IPS-11a (cell line): ENCODE results near the gene CDH4.

Experiments
- H3K4me3 ChIP-seq: one replicate; pipeline ENCODE4 v1.5.1; 2013; ENCODE audit warnings: low read depth, low read length, control low read depth

Gene CDH4

DNA sequence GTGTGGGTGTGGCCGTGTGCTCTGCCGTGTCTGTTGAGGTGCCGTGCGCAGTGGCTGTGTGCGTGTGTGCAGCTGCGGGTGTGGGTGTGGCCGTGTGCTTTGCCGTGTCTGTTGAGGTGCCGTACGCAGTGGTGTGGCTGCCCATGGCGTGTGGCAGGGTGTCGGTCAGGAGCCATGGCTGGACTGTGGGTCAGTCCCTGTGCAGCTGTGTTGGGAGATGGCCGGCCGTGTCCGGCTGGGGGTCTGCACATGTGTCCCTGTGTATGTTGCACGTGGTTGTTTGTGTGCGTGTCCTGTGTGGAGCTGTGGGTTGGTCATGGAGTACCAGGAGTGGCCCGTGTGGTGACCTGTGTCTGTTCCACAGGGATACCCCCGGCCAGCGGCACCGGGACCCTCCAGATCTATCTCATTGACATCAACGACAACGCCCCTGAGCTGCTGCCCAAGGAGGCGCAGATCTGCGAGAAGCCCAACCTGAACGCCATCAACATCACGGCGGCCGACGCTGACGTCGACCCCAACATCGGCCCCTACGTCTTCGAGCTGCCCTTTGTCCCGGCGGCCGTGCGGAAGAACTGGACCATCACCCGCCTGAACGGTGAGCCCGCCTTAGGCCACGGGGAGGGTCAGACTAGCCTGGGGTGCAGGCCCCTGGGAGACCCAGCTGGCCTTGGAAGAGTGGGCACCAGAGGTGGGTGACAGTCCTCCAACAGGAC lies 675.9 kb downstream of the CDH4 start:
- no peak overlapping the region for H3K4me3 ChIP-seq

DNA sequence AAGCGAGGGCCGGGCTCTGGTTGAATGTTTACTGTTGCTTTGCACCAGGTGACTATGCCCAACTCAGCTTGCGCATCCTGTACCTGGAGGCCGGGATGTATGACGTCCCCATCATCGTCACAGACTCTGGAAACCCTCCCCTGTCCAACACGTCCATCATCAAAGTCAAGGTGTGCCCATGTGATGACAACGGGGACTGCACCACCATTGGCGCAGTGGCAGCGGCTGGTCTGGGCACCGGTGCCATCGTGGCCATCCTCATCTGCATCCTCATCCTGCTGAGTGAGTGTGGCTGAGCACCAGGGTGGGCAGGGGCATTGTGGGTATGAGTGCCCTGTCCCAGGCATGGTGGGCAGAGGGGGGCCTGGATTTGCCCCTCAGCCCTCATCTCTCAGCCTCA lies 677.5 kb downstream of the CDH4 start:
- no peak overlapping the region for H3K4me3 ChIP-seq

DNA sequence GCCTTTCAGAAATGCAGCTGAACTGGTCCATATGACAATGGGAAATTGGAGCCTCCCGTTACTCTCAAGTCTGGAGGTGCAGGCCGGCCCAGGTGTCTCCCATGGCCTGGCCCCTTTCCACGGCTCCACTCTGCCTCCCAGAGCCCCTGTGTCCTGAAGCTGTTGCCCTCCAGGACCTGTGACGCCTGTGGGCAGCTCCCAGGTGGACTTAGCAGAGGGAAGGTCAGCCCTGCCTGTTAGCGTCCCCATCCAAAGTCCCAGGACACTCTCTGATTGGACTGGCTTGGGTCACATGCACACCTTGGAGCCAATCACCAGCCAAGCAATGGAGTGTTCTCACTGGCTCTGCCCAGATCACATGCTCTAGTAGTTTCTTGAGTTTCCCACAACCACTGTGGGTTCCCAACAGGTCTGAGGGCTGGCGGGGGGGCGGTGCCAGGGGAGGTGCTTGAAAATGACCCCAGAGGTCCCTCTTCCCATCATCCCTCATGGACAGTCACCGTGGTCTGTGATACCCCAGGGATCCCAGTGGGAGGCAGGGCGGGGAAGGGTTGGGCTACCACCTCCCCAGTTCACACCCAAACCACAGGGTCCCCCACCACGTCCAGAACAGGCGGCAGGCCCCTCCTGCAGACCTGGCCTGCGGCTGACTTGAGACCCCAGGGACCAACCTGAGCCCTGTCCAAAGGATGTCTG lies 678.1 kb downstream of the CDH4 start:
- H3K4me3 ChIP-seq: no peak overlapping the region

DNA sequence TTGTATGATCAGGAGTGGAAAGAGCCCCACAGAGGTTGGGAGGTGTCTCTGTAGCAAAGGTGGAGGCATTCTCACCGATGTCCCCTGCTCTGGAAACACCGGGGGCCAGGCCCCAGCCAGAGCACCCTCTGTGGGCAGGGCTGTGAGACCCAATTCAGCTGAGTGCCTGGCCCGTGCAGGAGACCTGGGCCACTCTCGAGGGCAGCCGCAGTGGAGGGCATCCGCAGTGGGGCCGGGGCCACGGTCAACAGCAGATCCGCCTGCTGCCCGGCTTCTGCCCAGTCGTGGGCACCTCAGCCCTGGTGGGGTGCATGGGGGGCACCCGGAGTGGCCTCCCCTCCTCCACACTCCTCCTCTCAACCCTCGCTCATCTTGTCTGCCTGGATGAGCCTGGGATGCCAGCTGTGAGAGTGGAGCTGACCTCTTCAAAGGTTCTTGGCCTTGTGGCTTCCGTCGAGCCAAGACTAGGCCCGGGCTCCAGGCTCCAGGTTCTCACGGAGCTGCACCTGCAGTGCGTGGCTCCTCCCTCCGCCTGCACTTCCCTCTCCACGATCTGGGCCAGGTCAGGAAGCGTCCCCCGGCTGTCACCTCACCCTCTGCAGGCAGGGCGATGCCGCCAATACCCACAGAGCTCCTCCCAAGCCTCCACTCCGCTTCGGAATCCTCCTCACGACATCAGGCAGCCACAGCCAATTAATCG lies 678.9 kb downstream of the CDH4 start:
- H3K4me3 ChIP-seq: no peak overlapping the region

DNA sequence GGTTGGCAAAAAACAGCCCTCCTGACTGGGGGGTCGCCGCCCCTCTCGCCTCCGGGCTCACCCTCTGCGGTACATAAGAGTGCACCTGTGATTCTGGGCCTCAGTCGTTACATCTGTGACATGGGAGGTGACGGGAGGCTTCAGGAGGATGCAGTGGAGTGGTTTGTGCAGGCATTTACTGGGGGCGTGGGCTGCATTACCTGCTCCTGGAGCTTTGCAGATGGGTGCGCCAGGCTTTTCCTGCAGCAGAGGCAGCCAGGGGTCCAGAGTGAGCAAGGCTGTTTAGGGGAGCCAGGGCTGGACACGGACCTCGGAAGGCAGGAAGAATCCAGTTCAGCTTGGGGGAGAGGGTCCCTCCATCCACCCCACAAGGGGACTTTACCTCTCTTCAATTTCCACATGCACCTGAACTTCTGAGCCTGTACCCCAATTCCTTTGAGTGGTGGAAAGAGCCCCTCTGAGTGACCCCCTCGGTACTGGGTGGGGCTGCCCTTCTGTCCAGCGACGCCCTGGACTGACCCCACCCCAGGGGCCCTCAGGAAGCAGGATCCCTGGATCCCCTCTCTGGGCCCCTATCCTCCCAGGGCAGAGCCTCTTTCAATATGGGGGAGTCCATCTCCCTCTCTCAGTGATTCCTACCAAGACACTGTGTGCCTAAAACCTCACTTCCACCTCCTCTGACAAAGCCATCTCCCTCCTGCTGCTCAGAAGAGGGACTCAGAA lies 679.6 kb downstream of the CDH4 start:
- H3K4me3 ChIP-seq: no peak overlapping the region

DNA sequence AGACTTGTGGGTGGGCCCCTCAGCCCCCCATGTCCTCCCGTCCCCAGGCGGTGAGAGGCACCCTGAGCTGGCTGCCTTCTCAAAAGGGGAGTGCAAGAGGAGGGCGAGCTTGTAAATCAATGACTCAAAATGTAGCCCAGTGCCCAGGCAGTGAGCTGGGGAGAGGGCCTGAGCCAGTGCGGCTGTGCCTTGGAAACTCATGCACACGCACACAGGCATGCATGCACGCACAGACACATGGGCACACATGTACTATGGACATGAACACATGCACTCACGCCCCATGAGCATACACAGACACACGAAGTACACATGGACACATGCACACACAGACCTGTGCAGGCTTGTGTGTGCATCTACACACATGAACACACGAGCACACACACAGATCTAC lies 680.1 kb downstream of the CDH4 start:
- no peak overlapping the region for H3K4me3 ChIP-seq

DNA sequence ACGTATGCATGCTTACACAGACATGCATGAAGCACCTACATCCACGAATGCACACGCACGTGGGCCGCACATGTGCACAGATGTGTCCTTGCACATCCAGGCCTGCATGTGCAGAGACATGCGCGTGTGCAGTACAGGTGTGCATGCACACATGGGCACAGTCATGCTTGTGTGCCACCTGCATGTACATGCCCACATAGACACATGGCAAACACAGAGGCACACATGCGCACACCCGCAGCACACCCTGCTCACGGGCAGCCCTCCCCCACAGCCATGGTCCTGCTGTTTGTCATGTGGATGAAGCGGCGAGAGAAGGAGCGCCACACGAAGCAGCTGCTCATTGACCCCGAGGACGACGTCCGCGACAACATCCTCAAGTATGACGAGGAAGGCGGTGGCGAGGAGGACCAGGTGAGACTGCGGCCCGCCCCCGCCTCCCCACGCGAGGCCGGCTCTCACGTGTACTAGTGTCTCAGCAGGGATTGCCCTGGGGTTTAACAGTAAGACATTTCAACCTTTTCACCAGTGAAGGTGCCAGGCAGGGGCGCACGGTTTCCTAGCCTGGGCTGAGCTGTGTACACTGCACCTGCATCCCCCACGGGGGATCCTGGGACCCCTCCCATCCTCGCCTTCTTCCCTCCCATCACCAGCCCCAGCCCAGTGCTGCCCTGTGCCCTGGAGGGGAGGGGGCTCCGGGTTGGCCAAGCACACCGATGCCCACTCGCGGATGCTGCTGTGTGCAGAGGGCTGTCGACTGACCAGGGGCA lies 680.8 kb downstream of the CDH4 start:
- no peak overlapping the region for H3K4me3 ChIP-seq

DNA sequence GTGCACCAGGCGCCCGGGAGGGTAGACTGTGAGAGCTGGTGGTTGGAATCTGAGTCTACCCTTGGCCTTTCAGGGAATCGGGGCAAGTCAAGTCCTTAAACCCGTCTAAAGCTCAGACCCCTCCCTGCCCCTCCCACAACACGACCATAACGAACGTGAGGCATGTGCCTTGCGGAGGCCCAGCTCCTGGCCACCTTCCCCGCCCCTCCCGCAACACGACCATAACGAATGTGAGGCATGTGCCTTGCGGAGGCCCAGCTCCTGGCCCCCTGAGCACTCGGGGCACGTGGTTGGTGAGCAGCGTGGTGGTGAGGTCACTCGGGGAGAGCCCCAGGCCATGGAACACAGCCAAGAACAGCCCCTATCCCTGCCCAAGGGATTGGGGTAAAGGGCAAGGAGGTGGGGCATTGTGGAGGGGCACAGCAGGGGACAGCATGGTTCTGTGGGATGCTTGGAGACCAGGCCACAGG lies 681.5 kb downstream of the CDH4 start:
- no peak overlapping the region for H3K4me3 ChIP-seq

DNA sequence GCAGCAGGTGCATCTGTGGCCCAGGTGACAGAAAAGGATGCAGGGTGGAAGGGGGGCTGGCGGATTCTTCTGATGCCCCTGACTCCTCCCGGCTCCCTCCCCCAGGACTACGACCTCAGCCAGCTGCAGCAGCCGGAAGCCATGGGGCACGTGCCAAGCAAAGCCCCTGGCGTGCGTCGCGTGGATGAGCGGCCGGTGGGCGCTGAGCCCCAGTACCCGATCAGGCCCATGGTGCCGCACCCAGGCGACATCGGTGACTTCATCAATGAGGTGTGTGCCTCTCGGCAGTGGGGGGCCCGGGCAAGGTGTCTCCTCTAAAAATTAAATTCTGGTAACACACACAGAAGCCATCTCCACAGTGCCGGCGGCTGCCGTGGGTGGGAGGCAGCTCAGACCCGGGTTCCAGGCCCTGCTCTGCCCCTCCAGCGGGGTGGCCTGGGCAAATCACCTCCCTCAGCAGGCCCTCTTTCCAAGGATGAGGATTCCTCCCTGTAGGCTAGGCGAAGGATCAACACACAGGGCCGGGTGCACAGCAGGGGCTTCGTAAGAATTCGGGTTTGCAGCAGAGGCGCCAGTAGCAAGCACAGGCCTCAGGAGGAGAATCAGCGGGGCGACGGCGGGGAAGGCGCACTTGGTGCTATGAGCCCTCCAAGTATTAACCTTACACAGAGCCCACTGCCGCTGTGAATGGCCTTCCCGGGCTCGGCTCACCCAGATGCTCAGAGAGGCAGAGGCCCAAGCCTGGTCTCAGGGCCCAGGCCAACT lies 682.1 kb downstream of the CDH4 start:
- H3K4me3 ChIP-seq: no peak overlapping the region

DNA sequence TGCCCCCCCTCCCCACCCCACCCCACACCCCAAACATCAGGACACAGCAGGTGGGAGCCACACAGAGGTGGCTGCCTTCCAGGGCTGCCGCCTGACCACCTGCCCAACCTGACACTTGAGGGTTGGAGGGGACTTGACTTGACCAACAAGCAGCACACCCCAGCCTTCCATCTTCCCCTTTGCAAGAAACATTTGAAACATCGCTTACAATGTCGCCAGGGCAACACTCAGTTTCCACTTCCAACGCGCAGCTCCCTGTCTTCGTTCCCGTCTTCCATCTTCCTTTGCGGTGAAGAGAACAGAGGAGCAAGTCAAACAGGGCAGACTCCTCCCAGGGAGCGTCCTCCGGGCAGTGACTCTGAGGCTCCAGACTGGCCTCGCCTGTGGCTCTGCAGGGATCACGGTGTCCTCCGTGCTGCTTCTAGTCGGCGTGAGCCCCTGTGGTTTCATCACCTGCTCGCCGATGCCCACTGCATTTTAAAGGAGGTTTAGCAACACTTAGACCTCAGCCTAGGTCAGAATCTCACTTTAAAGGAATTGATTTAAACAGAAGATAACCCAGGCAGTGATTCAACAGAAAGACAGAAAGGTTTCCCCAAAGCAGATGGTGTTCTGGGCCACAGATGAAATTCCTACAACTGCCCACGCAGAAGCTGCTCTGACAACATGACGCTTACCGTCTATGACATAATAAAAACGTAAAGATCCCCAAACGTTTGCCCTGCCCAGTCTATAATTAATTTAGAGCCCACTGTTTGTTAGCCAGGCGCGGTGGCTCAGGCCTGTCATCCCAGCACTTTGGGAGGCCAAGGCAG lies 682.9 kb downstream of the CDH4 start:
- no peak overlapping the region for H3K4me3 ChIP-seq

DNA sequence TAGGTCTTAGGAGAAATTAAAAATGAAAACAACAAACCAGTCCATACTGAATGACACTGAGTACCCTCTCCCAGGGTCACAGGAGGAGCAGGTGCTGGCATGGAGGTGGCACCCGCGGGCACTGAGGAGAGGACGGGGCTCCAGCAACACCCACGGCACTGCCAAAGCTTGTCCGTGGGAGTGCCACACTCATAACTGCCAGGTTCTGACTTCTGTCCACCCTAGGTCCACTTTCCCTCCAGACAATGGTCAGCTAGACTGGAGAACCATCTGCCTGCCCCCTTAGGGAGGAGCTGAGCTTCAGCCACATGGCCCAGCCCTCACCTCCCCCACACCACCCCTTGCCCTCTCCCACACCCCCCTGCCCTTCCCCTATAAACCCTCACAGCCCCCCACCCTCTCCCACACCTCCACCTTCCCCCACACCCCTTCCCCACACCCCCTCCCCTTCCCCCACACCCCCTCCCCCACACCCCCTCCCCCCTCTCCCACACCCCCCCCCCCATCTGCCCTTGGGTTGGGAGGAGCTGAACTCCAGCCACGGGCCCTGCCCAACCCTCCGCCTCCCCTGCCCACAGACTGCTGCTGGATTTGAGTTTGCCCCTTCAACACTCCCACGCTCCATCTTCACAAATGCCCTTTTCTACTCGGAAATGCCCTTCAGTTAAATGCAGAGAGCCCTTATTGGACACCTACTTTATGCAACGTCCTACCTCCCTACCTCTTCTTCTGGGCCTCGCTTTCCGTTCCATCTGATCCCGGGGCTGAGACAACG lies 684.1 kb downstream of the CDH4 start:
- H3K4me3 ChIP-seq: no peak overlapping the region

DNA sequence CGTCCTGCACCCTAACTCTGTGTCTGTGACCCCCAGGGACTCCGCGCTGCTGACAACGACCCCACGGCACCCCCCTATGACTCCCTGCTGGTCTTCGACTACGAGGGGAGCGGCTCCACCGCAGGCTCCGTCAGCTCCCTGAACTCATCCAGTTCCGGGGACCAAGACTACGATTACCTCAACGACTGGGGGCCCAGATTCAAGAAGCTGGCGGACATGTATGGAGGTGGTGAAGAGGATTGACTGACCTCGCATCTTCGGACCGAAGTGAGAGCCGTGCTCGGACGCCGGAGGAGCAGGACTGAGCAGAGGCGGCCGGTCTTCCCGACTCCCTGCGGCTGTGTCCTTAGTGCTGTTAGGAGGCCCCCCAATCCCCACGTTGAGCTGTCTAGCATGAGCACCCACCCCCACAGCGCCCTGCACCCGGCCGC lies 684.7 kb downstream of the CDH4 start:
- no peak overlapping the region for H3K4me3 ChIP-seq

DNA sequence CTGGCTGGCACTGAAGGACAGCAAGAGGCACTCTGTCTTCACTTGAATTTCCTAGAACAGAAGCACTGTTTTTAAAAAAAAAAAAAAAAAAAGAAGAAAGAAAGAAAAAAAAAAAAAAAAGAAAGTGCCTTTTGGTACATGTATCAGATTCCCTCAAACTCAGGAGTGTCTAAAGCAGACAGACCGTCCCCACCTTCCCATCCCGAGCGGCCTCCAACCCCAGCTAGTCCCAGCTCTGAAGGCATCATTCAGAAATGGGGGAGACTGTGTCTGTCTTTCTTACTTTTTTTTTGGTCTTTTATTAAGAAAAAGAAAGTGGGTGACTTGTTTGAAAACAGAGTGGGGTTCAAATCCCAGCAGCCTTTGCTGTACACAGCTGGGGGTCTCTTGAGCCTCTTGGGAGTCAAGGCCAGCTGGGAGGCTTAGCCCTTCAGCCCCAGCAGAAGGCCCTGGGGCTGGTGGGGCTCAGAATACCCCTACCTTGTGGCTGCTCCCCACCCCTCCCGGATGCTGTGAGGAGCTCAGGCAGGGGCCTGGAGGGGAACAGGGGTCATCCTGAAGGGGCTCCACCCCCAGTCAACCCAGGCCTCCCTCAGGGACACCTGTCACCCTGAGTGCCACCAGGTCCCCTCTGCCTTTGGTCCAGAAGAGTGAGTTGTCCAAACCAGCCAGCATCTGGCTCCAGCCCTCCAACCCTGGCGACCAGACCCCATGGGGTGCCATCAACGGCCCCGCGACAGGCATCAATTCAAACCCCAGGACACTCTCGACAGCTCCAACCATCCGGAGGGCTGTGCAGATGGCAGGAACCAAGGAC lies 685.3 kb downstream of the CDH4 start:
- no peak overlapping the region for H3K4me3 ChIP-seq

DNA sequence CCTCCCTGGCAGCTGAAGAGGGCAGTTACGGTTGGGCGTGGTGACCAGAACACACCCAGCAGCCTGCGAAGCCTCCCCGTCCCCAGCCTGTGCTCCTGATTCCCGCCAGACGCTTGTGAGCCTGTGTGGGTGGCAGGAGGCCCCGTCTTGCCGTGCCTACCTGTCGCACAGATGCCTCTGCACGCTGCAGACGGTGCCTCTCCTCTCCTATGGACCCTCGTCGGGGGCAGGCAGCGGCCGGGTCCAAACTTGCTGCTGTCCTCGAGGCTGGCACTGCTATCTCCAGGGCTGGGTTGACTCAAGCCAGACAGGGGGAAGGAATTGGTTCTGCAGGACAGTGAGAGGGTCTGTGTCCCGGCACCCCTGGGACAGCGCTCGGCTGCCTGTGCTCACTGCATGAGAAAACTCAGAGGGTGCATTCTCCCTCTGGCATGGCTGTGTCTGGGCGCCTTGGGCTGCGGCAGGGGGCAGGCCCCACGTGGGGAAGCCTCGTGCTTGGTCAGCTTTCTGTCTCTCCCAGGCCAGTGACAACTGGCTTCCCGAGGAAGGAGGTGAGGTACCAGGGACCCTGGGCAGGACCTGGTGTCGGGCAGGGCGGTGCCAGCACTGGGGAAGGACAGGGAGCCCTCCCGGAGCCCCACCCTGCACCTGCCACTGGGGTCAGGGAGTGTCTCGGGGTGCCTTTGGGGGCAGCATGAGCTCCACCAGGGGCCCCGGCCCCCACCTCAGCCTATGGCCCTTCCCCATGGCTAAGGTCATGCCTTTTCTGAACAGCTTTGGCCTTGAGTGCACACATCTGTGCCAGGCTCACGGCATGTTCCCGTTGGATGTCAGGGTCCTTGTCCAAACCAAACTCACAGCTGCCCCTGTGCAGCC lies 686.1 kb downstream of the CDH4 start:
- no peak overlapping the region for H3K4me3 ChIP-seq

DNA sequence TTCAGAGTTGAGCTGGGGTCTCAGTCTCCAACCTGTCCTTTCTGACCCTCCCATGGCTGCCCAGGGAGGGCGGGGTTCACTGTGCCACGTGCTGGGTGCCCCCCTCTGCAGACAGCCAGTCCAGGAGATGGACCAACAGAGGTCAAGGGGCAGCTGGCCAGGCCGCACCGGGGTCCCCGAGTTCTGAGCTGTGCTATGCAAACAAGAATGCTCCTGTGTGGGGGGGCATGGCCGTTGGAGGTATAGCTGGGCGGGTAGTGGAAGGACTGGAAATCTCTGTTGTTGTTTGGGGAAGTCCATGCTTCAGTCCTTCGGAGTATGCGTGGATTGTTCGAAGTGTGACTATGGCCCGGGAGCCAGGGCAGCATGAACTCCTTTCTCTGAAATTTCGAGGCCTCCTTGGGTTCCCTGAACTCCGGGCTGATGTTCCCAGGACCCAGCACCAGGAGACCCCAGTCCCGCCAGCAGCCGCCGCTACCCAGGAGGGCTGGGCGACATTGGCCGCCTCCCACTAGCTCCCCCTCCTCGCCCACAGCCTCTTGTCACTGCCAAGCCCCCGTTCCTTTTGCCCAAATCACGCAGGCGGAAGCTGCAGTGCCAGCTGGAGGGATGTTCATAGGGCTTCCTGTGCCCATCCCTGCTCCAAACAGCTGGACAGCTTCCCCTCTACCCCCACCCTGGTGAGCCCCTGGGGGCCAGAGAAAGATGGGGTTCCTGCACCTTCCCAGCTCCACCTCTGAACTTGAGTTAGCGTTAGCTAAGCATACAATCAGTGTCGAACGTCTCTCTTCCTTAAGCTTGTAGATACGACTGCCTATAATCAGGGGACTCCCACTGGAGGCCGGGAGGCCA lies 687.0 kb downstream of the CDH4 start:
- H3K4me3 ChIP-seq: no peak overlapping the region
